Testis (tissue), 2 donors: ENCODE measurements around the gene SNX11.

ENCODE experiments used
- CTCF ChIP-seq, 3 experiments: fragments of 450-650 bp in 2 of 3; fragments of 200-600 bp in 1 of 3; sonication (generic) in 1 of 3; IDR thresholded peaks; one replicate each; pipeline ENCODE4 v1.5.1; 2016 to 2019; ENCODE audit warnings: antibody characterized with exemption in 3 of 3, mild to moderate bottlenecking in 2 of 3, moderate library complexity in 1 of 3
- POLR2A ChIP-seq: fragments of 450-650 bp; IDR thresholded peaks from one replicate; pipeline ENCODE4 v1.6.1; 2017; ENCODE audit warnings: antibody characterized with exemption, mild to moderate bottlenecking, moderate library complexity

DNA sequence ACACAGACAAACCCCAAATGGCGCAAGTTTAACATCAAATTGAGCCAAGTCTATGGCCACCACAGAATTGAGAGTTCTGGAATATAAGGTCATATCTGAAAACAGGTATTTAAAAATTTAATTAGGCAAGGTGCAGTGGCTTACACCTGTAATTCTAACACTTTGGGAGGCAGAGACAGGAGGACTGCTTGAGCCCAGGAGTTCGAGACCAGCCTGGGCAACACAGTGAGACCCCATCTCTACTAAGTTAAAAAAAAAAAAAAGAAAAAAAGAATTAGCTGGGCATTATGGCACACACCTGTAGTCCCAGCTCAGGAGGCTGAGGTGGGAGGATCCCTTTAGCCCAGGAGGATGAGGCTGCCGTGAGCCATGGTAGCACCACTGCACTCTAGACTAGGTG lies 40.3 kb upstream of the SNX11 start:
- no peak for TF ChIP-seq CTCF (IDR thresholded peaks at IDR 0.05)
- no peak for TF ChIP-seq POLR2A
